HG03139 (cell line): ENCODE data around the gene IL1RAP.

Experiments
- ATAC-seq: cut with Tn5 transposase; IDR thresholded peaks from one replicate; pipeline ENCODE4 v1.9.1; 2021; ENCODE audit not compliant: unreplicated experiment

IL1RAP gene

GRCh38 chr3:190607021-190607420 is 93.1 kb downstream of the IL1RAP start:
- no peak for ATAC-seq

- ATAC-seq: no peak
Observed at GRCh38 chr3:190608850-190609589, 95.1 kb downstream of the IL1RAP start.

- ATAC-seq: no peak
Observed at GRCh38 chr3:190614226-190615059, 100.6 kb downstream of the IL1RAP start.

GRCh38 chr3:190615060-190615384 is 101.1 kb downstream of the IL1RAP start:
- no peak for ATAC-seq

GRCh38 chr3:190615607-190616006 is 101.7 kb downstream of the IL1RAP start:
- no peak for ATAC-seq

- no peak for ATAC-seq
Observed at GRCh38 chr3:190616637-190617036, 102.8 kb downstream of the IL1RAP start.

- ATAC-seq: peak; percentile 88
Observed at GRCh38 chr3:190617185-190617584, 103.3 kb downstream of the IL1RAP start.

- ATAC-seq: no peak
Observed at GRCh38 chr3:190618330-190619030, 104.6 kb downstream of the IL1RAP start.

- no peak for ATAC-seq
Observed at GRCh38 chr3:190619353-190619752, 105.5 kb downstream of the IL1RAP start.

- no peak for ATAC-seq
Observed at GRCh38 chr3:190619761-190620160, 105.9 kb downstream of the IL1RAP start.

- no peak for ATAC-seq
Observed at GRCh38 chr3:190620886-190621608, 107.2 kb downstream of the IL1RAP start.

GRCh38 chr3:190621927-190622326 is 108.0 kb downstream of the IL1RAP start:
- no peak for ATAC-seq

GRCh38 chr3:190624282-190624681 is 110.4 kb downstream of the IL1RAP start:
- no peak for ATAC-seq

GRCh38 chr3:190626951-190627620 is 113.2 kb downstream of the IL1RAP start:
- no peak for ATAC-seq

- ATAC-seq: no peak
Observed at GRCh38 chr3:190629088-190629487, 115.2 kb downstream of the IL1RAP start.

- no peak for ATAC-seq
Observed at GRCh38 chr3:190631295-190631694, 117.4 kb downstream of the IL1RAP start.

GRCh38 chr3:190641564-190641963 is 127.7 kb downstream of the IL1RAP start:
- no peak for ATAC-seq

- no peak for ATAC-seq
Observed at GRCh38 chr3:190642016-190642415, 128.1 kb downstream of the IL1RAP start.

GRCh38 chr3:190644035-190644434 is 130.2 kb downstream of the IL1RAP start:
- ATAC-seq: no peak

GRCh38 chr3:190644766-190645165 is 130.9 kb downstream of the IL1RAP start:
- no peak for ATAC-seq
